ENCODE measurements around the gene DELE1.

DNA sequence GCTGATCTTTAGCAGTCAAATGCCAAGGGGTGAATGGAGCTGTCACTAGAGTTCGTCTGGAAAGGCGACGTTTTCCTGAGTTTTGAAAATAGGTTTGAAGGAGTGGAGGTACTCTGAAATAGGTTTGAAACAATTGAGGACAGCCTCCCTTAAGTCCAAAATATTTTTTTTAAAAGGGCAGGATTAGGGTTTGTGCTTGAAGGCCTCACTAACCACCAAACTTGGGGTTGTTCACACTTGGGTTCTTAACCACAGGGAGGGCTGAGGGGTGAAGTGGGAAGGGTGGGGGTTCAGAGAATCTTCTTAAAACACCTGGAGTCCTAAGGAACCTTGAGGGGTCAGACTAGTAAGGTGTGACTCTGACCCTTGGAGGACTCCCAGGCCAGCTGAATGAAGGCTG lies 37.8 kb downstream of the DELE1 start:
- no peak for TF ChIP-seq EZH2 (IDR thresholded peaks at IDR 0.05; ENCODE audit: borderline replicate concordance, low read depth, low read length, poor library complexity, severe bottlenecking)
- TF ChIP-seq, protein P1, sequence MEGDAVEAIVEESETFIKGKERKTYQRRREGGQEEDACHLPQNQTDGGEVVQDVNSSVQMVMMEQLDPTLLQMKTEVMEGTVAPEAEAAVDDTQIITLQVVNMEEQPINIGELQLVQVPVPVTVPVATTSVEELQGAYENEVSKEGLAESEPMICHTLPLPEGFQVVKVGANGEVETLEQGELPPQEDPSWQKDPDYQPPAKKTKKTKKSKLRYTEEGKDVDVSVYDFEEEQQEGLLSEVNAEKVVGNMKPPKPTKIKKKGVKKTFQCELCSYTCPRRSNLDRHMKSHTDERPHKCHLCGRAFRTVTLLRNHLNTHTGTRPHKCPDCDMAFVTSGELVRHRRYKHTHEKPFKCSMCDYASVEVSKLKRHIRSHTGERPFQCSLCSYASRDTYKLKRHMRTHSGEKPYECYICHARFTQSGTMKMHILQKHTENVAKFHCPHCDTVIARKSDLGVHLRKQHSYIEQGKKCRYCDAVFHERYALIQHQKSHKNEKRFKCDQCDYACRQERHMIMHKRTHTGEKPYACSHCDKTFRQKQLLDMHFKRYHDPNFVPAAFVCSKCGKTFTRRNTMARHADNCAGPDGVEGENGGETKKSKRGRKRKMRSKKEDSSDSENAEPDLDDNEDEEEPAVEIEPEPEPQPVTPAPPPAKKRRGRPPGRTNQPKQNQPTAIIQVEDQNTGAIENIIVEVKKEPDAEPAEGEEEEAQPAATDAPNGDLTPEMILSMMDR (conservative IDR thresholded peaks at IDR 0.05; ENCODE audit: low read depth, low read length) = no peak
